GM20000 (cell line): Measurements from ENCODE around the gene U2AF1L4.
A peak's percentile ranks its signal among the peaks of the same experiment; 100 is the strongest.

ENCODE experiments used
- DNase-seq: peaks from one replicate; pipeline ENCODE4 v3.0.0; 2012; ENCODE audit warnings: low spot score
- CTCF ChIP-seq: IDR thresholded peaks from 2 replicates; pipeline ENCODE4 v1.5.1; 2012; ENCODE audit warnings: mild to moderate bottlenecking, control low read depth; ENCODE audit errors: extremely low read depth, missing control alignments

The U2AF1L4 gene

DNA sequence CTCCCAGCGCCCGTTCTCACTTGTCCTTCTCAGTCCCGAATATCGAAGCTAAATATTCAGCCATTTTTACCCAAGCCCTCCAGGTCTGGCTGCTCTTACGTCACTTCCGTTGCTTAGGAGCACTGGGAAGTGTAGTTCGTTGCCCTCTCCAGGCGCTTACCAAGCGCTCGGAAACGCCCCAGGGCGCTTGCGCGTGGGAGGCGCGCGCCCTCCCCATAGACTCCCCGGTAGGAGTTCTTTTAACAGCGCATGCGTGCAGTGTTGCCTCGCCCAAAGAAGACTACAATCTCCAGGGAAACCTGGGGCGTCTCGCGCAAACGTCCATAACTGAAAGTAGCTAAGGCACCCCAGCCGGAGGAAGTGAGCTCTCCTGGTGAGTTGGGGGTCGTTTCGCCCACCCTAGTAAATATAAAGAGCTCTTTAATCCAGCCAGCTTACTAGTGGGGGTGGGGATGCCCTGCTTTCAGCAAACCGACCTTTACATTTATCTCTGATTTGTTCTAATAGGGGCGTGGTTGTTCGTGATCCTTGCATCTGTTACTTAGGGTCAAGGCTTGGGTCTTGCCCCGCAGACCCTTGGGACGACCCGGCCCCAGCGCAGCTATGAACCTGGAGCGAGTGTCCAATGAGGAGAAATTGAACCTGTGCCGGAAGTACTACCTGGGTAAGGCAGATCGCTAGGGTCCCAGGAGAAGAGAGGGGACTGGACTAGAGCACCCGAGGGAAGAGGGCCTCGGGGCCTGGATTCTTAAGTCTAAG is at the start of gene U2AF1L4, which contains the start of gene PSENEN:
U2AF1L4 (minus strand) TSS at position 91 of the 759 bp plus-strand sequence; CDS start at position 64, 27 bp downstream.
PSENEN (plus strand) TSS at position 324 of the 759 bp plus-strand sequence; CDS start at position 604, 280 bp downstream.
- no peak for TF ChIP-seq CTCF
- peak; percentile 89 for DNase-seq

DNA sequence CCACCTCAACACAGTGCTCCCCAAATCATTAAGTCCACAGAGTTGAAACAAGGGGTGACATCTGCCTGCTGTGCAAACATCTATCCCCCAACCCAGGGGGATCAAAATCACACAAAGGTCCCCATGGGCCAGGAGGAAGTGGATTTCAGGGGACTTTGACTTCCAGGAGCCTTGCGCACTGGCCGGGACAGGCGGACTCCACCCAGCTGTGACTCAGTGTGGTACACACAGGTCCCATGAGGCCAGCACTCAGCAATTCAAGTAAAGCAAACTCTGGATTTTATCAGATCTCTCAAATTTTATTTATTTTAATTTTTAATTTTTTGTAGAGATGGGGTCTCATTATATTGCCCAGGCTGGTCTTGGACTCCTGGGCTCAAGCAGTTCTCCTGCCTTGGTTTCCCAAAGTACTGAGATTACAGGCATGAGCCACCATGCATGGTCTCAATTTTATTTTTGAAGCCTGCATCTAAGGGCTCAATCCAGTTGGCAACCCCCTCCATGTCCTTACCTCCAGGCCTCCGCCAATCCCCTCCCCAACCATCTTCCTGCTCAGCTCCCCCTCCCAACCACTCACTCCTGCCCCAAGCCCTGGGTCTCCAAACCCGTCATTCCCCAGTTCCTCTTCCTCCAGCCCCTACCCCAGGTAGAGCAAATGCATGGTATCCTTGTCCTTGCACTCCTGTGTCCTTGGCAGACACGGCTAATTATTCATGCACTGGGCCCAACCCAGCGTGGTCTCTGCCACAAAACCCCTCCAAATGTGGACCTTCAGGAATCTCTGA is 48.4 kb upstream of the U2AF1L4 start:
- DNase-seq, result no peak
- no peak for TF ChIP-seq CTCF

GRCh38 chr19:35792888-35793287 is 47.7 kb upstream of the U2AF1L4 start:
- no peak for TF ChIP-seq CTCF
- DNase-seq, result no peak

DNA sequence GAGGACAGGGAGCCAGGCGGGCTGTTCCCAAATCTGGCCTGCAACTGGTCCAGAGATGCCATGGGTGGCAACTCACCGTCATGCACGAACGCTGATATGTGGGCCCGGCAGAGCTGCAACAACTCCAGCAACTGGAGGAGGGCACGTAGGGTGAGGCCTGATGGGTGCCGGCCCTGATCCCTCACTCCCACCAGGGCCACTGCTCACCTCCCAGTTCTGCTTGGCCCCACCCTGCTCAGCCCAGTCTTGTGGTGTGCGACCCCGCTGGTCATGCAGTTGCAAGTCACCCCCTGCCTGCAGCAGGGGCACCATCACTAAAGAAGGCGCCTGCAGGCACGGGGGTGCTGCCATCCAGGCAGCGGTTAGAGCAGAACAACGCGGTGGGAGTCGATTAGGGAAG is 47.1 kb upstream of the U2AF1L4 start:
- TF ChIP-seq CTCF, result no peak
- no peak for DNase-seq

GRCh38 chr19:35791814-35792279 is 46.6 kb upstream of the U2AF1L4 start:
- no peak for TF ChIP-seq CTCF
- DNase-seq, result no peak

DNA sequence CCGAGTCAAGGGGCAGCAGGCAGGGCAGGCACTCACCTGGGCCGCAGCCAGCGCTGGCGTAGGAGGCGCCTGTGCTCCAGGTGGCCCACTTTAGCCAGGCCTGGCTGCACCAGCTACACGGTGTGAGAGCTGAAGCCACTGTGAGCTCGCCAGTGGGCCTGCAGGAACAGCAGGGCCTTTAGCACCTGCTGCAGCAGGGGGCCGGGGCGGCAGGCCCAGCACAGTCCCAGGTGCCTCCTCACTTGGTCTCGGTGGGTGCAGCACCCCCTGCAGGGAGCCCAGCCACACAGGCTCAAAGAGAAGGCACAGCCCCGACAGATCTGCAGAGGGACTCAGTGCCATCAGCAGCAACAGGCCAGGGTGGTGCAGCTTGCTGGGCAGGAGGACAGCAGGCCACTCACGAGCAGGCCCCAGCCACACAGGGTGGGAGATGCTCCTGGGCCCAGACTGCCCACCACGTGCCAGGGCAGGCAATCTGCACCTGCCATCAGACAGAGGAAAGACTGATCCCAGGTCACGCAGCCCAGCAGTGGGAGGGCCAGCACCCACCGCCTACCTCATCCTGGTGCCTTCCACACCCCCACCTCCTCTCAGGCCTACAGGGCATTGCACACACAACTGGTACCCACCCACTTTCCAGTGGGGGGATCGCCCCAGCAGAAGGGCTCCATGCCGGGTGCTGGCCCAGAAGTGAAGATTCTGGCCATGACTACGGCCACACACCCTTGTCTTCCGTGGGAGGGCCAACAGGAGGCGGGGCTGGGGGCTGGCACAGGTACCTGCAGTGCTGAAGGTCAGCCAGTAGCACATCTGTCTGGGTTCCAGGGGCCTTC is 46.0 kb upstream of the U2AF1L4 start:
- DNase-seq, result no peak
- TF ChIP-seq CTCF, result no peak
